GM19351 (cell line): Measurements from ENCODE around the gene CHPF.

Experiments
- ATAC-seq: cut with Tn5 transposase; IDR thresholded peaks from one replicate; pipeline ENCODE4 v1.9.1; 2021; ENCODE audit warnings: mild to moderate bottlenecking, moderate library complexity; ENCODE audit not compliant: unreplicated experiment

Gene CHPF

DNA sequence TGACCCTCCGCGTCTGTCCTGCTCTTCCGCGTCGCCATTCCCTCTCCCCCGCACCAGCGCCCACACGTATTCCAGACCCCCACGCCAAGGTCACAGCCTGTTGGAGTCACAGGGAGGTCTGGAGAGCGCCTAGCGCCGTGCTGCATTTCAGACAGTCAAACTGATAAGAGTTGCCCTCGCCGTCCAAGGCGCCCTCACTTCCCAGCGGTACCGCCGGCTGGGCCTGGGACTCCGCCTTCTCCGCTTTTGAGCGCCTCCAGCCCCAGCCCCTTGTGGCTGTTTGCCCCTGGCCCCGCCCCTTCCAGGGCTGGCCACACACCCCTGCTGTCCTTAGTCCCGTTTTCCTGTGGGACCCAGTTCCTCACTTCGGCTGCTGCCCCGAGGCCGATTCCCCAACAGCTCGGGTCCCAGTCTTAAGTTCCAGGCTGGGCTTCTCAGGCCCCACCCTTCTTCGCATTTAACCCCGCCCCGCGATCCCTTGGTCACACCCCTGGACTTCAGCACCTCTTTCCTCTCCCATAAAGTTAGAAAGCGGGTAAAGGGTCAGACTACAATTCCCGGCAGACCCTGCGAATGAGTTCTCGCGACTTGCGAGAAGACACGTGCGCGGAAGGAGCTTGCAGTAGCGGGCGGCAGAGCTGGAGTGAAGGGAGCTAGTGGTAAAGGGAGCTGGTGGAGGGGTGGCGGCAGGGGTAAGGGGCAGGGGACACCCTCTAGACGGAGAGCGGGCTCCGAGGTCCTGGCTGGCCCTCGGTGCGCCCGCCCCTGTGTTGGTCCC is 45.1 kb downstream of the CHPF start, which contains the start of gene GMPPA:
TSS of gene GMPPA (plus strand) at position 612 of the 778 bp plus-strand sequence. CDS start 1,085 bp downstream, outside the sequence.
- peak; percentile 89 for ATAC-seq

- ATAC-seq = peak; percentile 27
Observed at GRCh38 chr2:219497495-219498279, 45.9 kb downstream of the CHPF start.

DNA sequence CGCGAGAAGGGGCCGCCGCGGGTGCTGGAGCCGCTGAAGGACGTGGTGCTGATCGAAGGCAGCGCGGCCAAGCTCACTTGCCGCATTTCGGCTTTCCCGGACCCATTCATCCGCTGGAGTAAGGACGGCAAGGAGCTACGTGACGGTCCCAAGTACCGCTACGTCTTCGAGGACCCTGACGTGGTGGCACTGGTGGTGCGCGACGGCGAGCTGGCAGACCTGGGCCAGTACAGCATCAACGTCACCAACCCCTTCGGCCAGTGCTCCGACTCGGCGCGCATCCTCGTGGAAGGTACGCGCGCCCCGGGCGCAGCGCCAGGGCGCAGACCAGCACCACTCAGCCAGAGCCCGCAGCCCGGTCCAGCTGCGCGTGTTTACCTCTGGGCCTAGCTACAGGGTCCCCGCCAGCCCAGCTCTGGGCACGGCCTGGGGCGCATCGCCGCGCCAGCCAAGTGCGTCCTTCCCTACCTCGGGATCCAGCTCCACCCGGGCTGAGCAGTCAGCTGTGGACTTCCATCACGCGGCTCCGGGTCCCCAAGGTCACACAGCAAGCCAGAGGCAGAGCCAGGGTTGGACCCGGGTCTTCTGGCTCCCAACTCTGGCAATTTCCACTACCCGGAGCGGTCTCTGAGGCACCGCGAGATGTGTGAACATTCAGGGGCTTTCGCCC is 46.6 kb downstream of the CHPF start:
- ATAC-seq = no peak

GRCh38 chr2:219496247-219496824 is 47.3 kb downstream of the CHPF start:
- no peak for ATAC-seq

DNA sequence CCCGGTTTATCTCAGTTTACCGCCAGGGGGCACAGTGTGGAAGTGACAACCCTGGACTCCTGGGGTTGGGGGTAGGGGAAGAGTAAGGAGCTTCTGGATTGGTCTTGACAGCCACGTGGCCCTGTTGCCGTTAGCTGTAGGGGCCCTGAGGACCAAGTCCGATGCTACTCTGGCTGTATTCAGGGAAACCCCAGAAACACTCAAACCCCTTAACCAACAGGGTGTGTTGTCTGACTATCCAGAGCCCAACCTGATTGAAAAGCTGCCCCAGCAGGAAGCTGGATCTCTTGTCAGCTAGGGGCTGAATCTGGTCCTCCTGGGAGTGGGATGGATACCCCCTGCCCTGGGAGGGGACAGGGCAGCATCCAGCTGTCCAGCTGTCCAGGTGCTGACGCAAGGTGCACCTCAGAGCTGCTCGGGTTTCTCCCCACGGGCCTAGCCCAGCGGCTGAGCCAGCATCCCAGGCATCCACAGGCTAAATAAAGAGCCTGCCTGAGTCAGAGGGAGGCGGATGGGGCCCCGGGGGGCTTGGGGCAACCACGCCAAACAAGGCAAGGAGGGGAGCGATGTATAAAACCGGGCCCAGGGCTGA is 48.0 kb downstream of the CHPF start:
- ATAC-seq = peak; percentile 16

DNA sequence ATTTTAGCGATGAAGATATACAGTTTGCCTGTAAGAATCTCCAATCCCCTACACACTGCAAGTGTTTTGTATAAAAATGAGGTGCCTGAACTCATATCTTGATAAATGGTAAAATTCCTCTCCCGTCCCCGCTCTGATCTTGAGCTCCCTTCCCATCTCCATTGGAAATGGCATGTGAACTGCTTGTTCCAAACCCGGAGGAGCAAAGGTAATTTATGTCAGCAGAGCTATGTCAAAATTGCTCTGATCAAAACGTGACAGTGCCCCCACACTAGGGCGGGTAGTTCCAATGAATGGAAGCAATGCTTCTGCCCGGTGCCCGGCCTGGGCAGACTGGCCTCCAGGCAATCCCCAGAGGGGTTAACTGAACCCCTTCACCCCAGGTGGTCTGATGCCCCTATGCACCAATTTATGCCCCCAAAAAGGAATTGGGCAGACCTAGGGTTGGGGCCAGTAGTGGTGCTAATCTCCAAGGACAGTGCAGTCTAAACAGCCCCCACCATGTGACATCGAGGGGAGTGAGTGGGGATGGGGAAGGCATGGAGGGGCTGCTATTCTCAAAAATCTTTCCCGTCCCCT is 48.6 kb downstream of the CHPF start:
- ATAC-seq = no peak

GRCh38 chr2:219493086-219493485 is 50.5 kb downstream of the CHPF start:
- ATAC-seq = no peak

- no peak for ATAC-seq
Observed at GRCh38 chr2:219492575-219492974, 51.0 kb downstream of the CHPF start.

GRCh38 chr2:219491278-219491963 is 52.2 kb downstream of the CHPF start:
- no peak for ATAC-seq

- ATAC-seq = no peak
Observed at GRCh38 chr2:219490600-219491130, 52.9 kb downstream of the CHPF start.

DNA sequence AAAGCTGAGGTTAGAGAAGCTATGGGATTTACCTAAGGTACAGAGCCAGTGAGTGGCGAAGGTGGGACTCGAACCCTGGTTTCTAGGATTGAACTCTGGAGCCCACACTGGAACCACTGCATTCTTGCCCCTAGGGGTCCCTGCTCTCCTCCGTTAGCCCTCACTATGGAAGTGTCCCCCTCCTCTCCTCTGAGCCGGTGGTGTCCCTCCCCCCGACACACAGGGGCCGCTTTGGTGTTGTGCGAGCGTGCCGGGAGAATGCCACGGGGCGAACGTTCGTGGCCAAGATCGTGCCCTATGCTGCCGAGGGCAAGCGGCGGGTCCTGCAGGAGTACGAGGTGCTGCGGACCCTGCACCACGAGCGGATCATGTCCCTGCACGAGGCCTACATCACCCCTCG is 53.4 kb downstream of the CHPF start:
- no peak for ATAC-seq

GRCh38 chr2:219489315-219489714 is 54.3 kb downstream of the CHPF start:
- no peak for ATAC-seq
